HepG2 (cell line): ENCODE results near the gene ADGRV1. TPM values are rescaled to one million over a fixed set of nuclear protein-coding genes. Genes with fewer than 3 reads are reported as not detected.

ENCODE experiments used
- ATAC-seq: fragments of 200-7000 bp; cut with Tn5 transposase; 3 replicates; pipeline ENCODE4 v1.9.1; 2020; ENCODE audit warnings: mild to moderate bottlenecking, moderate library complexity
- BruUV-seq: library from RNA; stranded (reverse); fragments of 400-500 nt; replicated peaks from 2 replicates; lab custom pipeline; 2021; lab: Mats Ljungman, UMichigan
- CTCF ChIA-PET: fragments of 300-600 bp; formaldehyde crosslinking; extraction: SDS; loops from one replicate; lab custom pipeline; 2021; ENCODE audit warnings: low total read pairs, inconsistent platforms, low intra/inter-chr PET ratio; lab: Yijun Ruan, JAX
- POLR2A ChIA-PET: fragments of 350-600 bp; sonication (Branson Sonifier 250); formaldehyde crosslinking; loops from one replicate; lab custom pipeline; 2020; ENCODE audit warnings: antibody characterized with exemption, inconsistent platforms; lab: Yijun Ruan, JAX
- DNase-seq: peaks from one replicate; pipeline ENCODE4 v3.0.0-alpha.2; 2015; ENCODE audit warnings: low spot score
- FAIRE-seq: peaks from 3 replicates; lab custom pipeline; 2011; peaks lifted over from hg19 to GRCh38; lab: Jason Lieb, UNC
- H2AFZ ChIP-seq: one replicate; pipeline ENCODE4 v1.6.1; 2011; ENCODE audit warnings: low read length, inconsistent platforms
- H3K27ac ChIP-seq: fragments of 300-600 bp; 3 replicates; pipeline ENCODE4 v1.8.0; 2011; ENCODE audit warnings: mixed run types, mild to moderate bottlenecking, mixed read lengths, low read length, inconsistent platforms; ENCODE audit not compliant: insufficient read depth; ENCODE audit errors: extremely low read length
- H3K27me3 ChIP-seq, 2 experiments: fragments of 200-600 bp in 1 of 2; 2 replicates in 1 of 2; 3 replicates in 1 of 2; pipeline versions ENCODE4 v1.6.0 to v1.8.0; 2011; ENCODE audit warnings: low read length in 2 of 2, mild to moderate bottlenecking in 2 of 2, moderate library complexity in 2 of 2, inconsistent platforms in 1 of 2; ENCODE audit not compliant: insufficient read depth in 2 of 2, control insufficient read depth in 1 of 2
- H3K36me3 ChIP-seq, 2 experiments: fragments of 200-600 bp in 1 of 2; replicated peaks in 1 of 2; 2 replicates in 1 of 2; 3 replicates in 1 of 2; pipeline versions ENCODE4 v1.5.1 to v1.8.0; 2011; ENCODE audit warnings: low read length in 2 of 2, inconsistent platforms in 1 of 2; ENCODE audit not compliant: insufficient read depth in 2 of 2, control insufficient read depth in 1 of 2
- H3K4me1 ChIP-seq: 2 replicates; pipeline ENCODE4 v1.5.1; 2012; ENCODE audit warnings: low read length, inconsistent platforms; ENCODE audit not compliant: insufficient read depth
- H3K4me2 ChIP-seq: 2 replicates; pipeline ENCODE4 v1.6.0; 2011; ENCODE audit warnings: low read depth, low read length, inconsistent platforms
- H3K4me3 ChIP-seq, 3 experiments: fragments of 200-600 bp in 1 of 3; sonication (generic), shearing (Covaris generic) in 1 of 3; replicated peaks in 1 of 3; 2 replicates each; pipeline ENCODE4 v1.5.1; 2011 to 2016; ENCODE audit warnings: low read length in 3 of 3, inconsistent platforms in 2 of 3, low read depth in 2 of 3, mild to moderate bottlenecking in 2 of 3, control low read depth in 1 of 3, mixed read lengths in 1 of 3; ENCODE audit not compliant: insufficient read depth in 1 of 3
- H3K79me2 ChIP-seq: one replicate; pipeline ENCODE4 v1.6.1; 2011; ENCODE audit warnings: low read length, inconsistent platforms; ENCODE audit not compliant: insufficient read depth
- H3K9ac ChIP-seq: 2 replicates; pipeline ENCODE4 v1.6.0; 2011; ENCODE audit warnings: mild to moderate bottlenecking, low read depth, low read length, inconsistent platforms; ENCODE audit not compliant: insufficient read depth
- H3K9me3 ChIP-seq: 2 replicates; pipeline ENCODE4 v1.5.1; 2012; ENCODE audit warnings: mild to moderate bottlenecking, low read length
- H4K20me1 ChIP-seq: 2 replicates; pipeline ENCODE4 v1.6.0; 2011; ENCODE audit warnings: inconsistent platforms, mild to moderate bottlenecking, low read length, moderate library complexity; ENCODE audit not compliant: insufficient read depth
- ATM ChIP-seq: fragments of 450-650 bp; IDR thresholded peaks from 2 replicates; pipeline ENCODE4 v1.7.1; 2017; ENCODE audit warnings: mild to moderate bottlenecking, borderline replicate concordance
- MTF1 ChIP-seq: sonication (generic); formaldehyde crosslinking; IDR thresholded peaks from 2 replicates; pipeline ENCODE4 v1.5.0; 2020; ENCODE audit warnings: missing genetic modification reagents
- NPAS2 ChIP-seq: sonication (generic); formaldehyde crosslinking; IDR thresholded peaks from 2 replicates; pipeline ENCODE4 v1.8.0; 2022; ENCODE audit warnings: mild to moderate bottlenecking, missing genetic modification reagents, borderline replicate concordance
- NR2F1 ChIP-seq, 2 experiments: fragments of 450-650 bp in 1 of 2; formaldehyde crosslinking in 1 of 2; IDR thresholded peaks; 2 replicates each; pipeline versions ENCODE4 v1.5.0 to v1.6.1; 2016 to 2020; ENCODE audit warnings: mild to moderate bottlenecking in 1 of 2, missing compliant biosample characterization in 1 of 2, missing genetic modification reagents in 1 of 2, moderate library complexity in 1 of 2
- ONECUT2 ChIP-seq: sonication (generic); formaldehyde crosslinking; IDR thresholded peaks from 2 replicates; pipeline ENCODE4 v1.4.0; 2020; ENCODE audit warnings: missing genetic modification reagents
- POGZ ChIP-seq: sonication (generic); formaldehyde crosslinking; IDR thresholded peaks from 2 replicates; pipeline ENCODE4 v1.4.0; 2020; ENCODE audit warnings: mild to moderate bottlenecking, missing genetic modification reagents
- ZNF207 ChIP-seq: fragments of 450-650 bp; IDR thresholded peaks from 2 replicates; pipeline ENCODE4 v1.6.1; 2016; ENCODE audit warnings: antibody characterized with exemption, borderline replicate concordance
- ZNF337 ChIP-seq: sonication (generic); formaldehyde crosslinking; IDR thresholded peaks from 2 replicates; pipeline ENCODE4 v1.5.1; 2020; ENCODE audit warnings: missing genetic modification reagents, low read depth, mild to moderate bottlenecking, borderline replicate concordance
- ZNF737 ChIP-seq: sonication (generic); formaldehyde crosslinking; IDR thresholded peaks from 2 replicates; pipeline ENCODE4 v1.5.0; 2020; ENCODE audit warnings: missing genetic modification reagents, mild to moderate bottlenecking, borderline replicate concordance
- ZNF749 ChIP-seq: sonication (generic); formaldehyde crosslinking; IDR thresholded peaks from 2 replicates; pipeline ENCODE4 v1.8.0; 2022; ENCODE audit warnings: mild to moderate bottlenecking, missing genetic modification reagents, moderate library complexity, borderline replicate concordance
- WGBS: methylation state at CpG from one replicate; pipeline ENCODE4 v1.1.6; 2017; ENCODE audit warnings: low lambda C conversion rate; 5-methylcytosine and 5-hydroxymethylcytosine counted together
- in situ Hi-C: cut with HindIII; loops from 2 replicates; pipeline ENCODE4 v1.10.0; 2017; ENCODE audit warnings: low pct_unique_long_range_greater_than_20kb; ENCODE audit not compliant: extremely low pct_ligation_motif_present
- intact Hi-C: fragments of 100-400 bp; cut with micrococcal nuclease; formaldehyde crosslinking; loops from one replicate; pipeline ENCODE4 v1.10.0; 2022; ENCODE audit not compliant: unreplicated experiment
- polyA plus RNA-seq, 8 experiments: library from polyadenylated mRNA; depleted of rRNA in 3 of 8; stranded (reverse) in 7 of 8; unstranded in 1 of 8; fragments of >200 nt; fragmentation: Illumina TruSeq in 4 of 8; extraction: Trizol in 4 of 8; gene quantifications; 2 replicates each; pipeline versions ENCODE4 v1.2.1 to v1.2.3, GENCODE V29; 2011 to 2016; ENCODE audit warnings: low read depth in 4 of 8, missing spikeins in 1 of 8, mixed read lengths in 1 of 8; ENCODE audit not compliant: insufficient read depth in 1 of 8
- total RNA-seq, 5 experiments: library from RNA; depleted of rRNA; stranded (reverse); fragments of >200 nt; fragmentation: Illumina TruSeq; extraction: Trizol; gene quantifications; 2 replicates each; pipeline ENCODE4 v1.2.3, GENCODE V29; 2016; ENCODE audit warnings: low read depth in 1 of 5
- TF ChIP-seq, protein P1 (sequence below): sonication (generic); formaldehyde crosslinking; IDR thresholded peaks from 2 replicates; pipeline ENCODE4 v1.4.0; 2020; ENCODE audit warnings: mild to moderate bottlenecking, missing genetic modification reagents
- TF ChIP-seq, protein P2 (sequence below), 2 experiments: fragments of 450-650 bp in 1 of 2; sonication (generic) in 1 of 2; formaldehyde crosslinking; IDR thresholded peaks; 2 replicates each; pipeline versions ENCODE4 v1.5.0 to v1.8.0; 2020 to 2022; ENCODE audit warnings: mild to moderate bottlenecking in 1 of 2, missing genetic modification reagents in 1 of 2
- TF ChIP-seq, protein P3 (sequence below): sonication (generic); formaldehyde crosslinking; IDR thresholded peaks from 2 replicates; pipeline ENCODE4 v1.5.0; 2020; ENCODE audit warnings: missing genetic modification reagents
- TF ChIP-seq, protein P4 (sequence below): sonication (generic); formaldehyde crosslinking; IDR thresholded peaks from 2 replicates; pipeline ENCODE4 v1.5.0; 2020; ENCODE audit warnings: missing genetic modification reagents
- TF ChIP-seq, protein P5 (sequence below): sonication (generic); formaldehyde crosslinking; IDR thresholded peaks from 2 replicates; pipeline ENCODE4 v1.8.0; 2022; ENCODE audit warnings: missing genetic modification reagents, low read depth, mild to moderate bottlenecking, borderline replicate concordance

Gene ADGRV1
- total and polyA plus RNA-seq, 2 of the 13 experiments (the other 11 are each of a cell fraction or from before 2014, with no cell fraction given), result 1.7 to 3.9 TPM

DNA sequence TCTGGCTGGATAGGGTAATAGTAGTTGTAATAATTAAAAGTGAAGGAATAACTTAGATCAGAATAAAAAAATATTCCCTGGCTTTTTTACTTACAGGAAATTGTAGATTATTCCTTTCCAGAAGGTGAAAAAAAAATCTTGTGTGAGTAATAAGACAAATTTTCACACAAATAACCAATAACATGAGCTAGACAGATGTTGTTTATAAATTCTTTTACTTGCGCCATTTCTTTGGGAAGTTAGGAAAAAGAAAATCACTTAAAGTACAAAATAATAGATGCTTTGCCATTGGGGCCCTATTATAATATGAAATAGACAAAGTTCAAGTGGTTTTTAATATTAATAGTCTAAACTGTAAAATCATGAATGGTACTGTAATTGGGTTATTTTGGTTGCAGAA is 620.4 kb downstream of the ADGRV1 start (continued):
- TF ChIP-seq, protein P1, sequence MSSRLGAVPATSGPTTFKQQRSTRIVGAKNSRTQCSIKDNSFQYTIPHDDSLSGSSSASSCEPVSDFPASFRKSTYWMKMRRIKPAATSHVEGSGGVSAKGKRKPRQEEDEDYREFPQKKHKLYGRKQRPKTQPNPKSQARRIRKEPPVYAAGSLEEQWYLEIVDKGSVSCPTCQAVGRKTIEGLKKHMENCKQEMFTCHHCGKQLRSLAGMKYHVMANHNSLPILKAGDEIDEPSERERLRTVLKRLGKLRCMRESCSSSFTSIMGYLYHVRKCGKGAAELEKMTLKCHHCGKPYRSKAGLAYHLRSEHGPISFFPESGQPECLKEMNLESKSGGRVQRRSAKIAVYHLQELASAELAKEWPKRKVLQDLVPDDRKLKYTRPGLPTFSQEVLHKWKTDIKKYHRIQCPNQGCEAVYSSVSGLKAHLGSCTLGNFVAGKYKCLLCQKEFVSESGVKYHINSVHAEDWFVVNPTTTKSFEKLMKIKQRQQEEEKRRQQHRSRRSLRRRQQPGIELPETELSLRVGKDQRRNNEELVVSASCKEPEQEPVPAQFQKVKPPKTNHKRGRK, result no peak
- no peak for TF ChIP-seq NR2F1 (CRISPR knock-in tag; IDR thresholded peaks at IDR 0.05)
- TF ChIP-seq, protein P2, sequence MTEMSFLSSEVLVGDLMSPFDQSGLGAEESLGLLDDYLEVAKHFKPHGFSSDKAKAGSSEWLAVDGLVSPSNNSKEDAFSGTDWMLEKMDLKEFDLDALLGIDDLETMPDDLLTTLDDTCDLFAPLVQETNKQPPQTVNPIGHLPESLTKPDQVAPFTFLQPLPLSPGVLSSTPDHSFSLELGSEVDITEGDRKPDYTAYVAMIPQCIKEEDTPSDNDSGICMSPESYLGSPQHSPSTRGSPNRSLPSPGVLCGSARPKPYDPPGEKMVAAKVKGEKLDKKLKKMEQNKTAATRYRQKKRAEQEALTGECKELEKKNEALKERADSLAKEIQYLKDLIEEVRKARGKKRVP (CRISPR knock-in tag; IDR thresholded peaks at IDR 0.05), result no peak
- TF ChIP-seq, protein P3, sequence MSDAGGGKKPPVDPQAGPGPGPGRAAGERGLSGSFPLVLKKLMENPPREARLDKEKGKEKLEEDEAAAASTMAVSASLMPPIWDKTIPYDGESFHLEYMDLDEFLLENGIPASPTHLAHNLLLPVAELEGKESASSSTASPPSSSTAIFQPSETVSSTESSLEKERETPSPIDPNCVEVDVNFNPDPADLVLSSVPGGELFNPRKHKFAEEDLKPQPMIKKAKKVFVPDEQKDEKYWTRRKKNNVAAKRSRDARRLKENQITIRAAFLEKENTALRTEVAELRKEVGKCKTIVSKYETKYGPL (CRISPR knock-in tag), result no peak
- TF ChIP-seq, protein P4, sequence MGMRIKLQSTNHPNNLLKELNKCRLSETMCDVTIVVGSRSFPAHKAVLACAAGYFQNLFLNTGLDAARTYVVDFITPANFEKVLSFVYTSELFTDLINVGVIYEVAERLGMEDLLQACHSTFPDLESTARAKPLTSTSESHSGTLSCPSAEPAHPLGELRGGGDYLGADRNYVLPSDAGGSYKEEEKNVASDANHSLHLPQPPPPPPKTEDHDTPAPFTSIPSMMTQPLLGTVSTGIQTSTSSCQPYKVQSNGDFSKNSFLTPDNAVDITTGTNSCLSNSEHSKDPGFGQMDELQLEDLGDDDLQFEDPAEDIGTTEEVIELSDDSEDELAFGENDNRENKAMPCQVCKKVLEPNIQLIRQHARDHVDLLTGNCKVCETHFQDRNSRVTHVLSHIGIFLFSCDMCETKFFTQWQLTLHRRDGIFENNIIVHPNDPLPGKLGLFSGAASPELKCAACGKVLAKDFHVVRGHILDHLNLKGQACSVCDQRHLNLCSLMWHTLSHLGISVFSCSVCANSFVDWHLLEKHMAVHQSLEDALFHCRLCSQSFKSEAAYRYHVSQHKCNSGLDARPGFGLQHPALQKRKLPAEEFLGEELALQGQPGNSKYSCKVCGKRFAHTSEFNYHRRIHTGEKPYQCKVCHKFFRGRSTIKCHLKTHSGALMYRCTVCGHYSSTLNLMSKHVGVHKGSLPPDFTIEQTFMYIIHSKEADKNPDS (CRISPR knock-in tag), result no peak

DNA sequence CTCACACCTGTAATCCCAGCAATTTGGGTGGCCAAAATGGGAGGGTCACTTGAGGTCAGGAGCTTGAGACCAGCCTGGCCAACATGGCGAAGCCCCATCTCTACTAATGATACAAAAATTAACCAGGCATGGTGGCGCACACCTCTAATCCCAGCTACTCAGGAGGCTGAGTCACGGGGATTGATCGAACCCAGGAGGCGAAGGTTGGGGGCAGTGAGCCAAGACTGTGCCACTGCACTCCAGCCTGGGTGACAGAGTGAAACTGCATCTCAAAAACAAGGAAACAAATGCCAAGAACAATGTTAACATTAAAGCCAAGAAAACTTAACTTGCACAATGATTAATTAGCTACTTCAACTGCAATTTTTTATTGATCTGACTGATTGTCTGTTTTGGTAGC is 621.9 kb downstream of the ADGRV1 start:
- intact Hi-C loops (no loop called here), in situ Hi-C loops (no loop called here)
- Histone ChIP-seq H3K36me3 (no peaks in the 10 kb centered on the region), H2AFZ (no peak overlapping the region), H4K20me1 (no peaks in the 10 kb centered on the region), H3K9me3 (no peaks in the 10 kb centered on the region), H3K27me3 (no peaks in the 10 kb centered on the region), H3K27ac (no peak overlapping the region), H3K4me2 (no peak overlapping the region), H3K9ac (no peak overlapping the region), H3K4me1 (no peaks in the 10 kb centered on the region)
- ATAC-seq (no peak), DNase-seq (no peak)
- ChIA-PET POLR2A (no interaction called here), CTCF (no interaction called here)
- 51% methylated on average over 5 of the region's 5 CpGs for WGBS
- BruUV-seq, result no TSS peak
- TF ChIP-seq ATM (no peak), NPAS2 (CRISPR knock-in tag) (no peak), MTF1 (CRISPR knock-in tag) (no peak), POGZ (CRISPR knock-in tag) (no peak), ONECUT2 (CRISPR knock-in tag) (no peak), ZNF207 (no peak), ZNF737 (CRISPR knock-in tag) (no peak), ZNF749 (CRISPR knock-in tag) (no peak), ZNF337 (no peak)
- TF ChIP-seq, protein P5, sequence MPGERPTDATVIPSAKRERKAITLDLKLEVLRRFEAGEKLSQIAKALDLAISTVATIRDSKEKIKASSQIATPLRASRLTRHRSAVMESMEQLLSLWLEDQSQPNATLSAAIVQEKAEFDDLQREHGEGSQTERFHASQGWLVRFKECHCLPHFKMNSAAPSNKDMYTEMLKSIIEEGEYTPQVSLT (CRISPR knock-in tag), result no peak
- TF ChIP-seq, all 625 proteins: peak for 0
- Histone ChIP-seq H3K79me2 (no peaks in the 10 kb centered on the region), H3K4me3 (no peak overlapping the region)
- FAIRE-seq, result no peak
